Measurements from ENCODE around the gene GJD3.
"Not testable (repeated sequence)": the region's sequence is repeated elsewhere in the genome, so short reads cannot be mapped to it uniquely, and the experiment has no call there.

The GJD3 gene

GRCh38 chr17:40364121-40364861 is at the start of gene GJD3:
GJD3 (minus strand) TSS chr17:40364737; CDS start chr17:40363815, 922 bp downstream.
- no peak for DNase-seq

- DNase-seq, result not testable (repeated sequence)
Measured at GRCh38 chr17:40414312-40414711, 49.8 kb upstream of the GJD3 start.

GRCh38 chr17:40412880-40413279 is 48.3 kb upstream of the GJD3 start:
- no peak for DNase-seq

- DNase-seq, result no peak
Measured at GRCh38 chr17:40411821-40412220, 47.3 kb upstream of the GJD3 start.

- no peak for DNase-seq
Measured at GRCh38 chr17:40410082-40410481, 45.5 kb upstream of the GJD3 start.

- not testable (repeated sequence) for DNase-seq
Measured at GRCh38 chr17:40409540-40409939, 45.0 kb upstream of the GJD3 start.

- DNase-seq, result no peak
Measured at GRCh38 chr17:40407460-40407859, 42.9 kb upstream of the GJD3 start.

- DNase-seq, result no peak
Measured at GRCh38 chr17:40404003-40404402, 39.5 kb upstream of the GJD3 start.

GRCh38 chr17:40402668-40403067 is 38.1 kb upstream of the GJD3 start:
- DNase-seq, result no peak

GRCh38 chr17:40399185-40399584 is 34.6 kb upstream of the GJD3 start:
- peak; percentile 39 to 67 for DNase-seq

GRCh38 chr17:40386555-40386954 is 22.0 kb upstream of the GJD3 start:
- not testable (repeated sequence) for DNase-seq

- no peak for DNase-seq
Measured at GRCh38 chr17:40382251-40382650, 17.7 kb upstream of the GJD3 start.

GRCh38 chr17:40378966-40379365 is 14.4 kb upstream of the GJD3 start:
- DNase-seq, result no peak

GRCh38 chr17:40377832-40378231 is 13.3 kb upstream of the GJD3 start:
- no peak for DNase-seq

- not testable (repeated sequence) for DNase-seq
Measured at GRCh38 chr17:40376541-40376940, 12.0 kb upstream of the GJD3 start.

GRCh38 chr17:40375786-40376185 is 11.2 kb upstream of the GJD3 start:
- DNase-seq, result not testable (repeated sequence)

- DNase-seq, result no peak
Measured at GRCh38 chr17:40374821-40375498, 10.4 kb upstream of the GJD3 start.

- DNase-seq, result no peak
Measured at GRCh38 chr17:40373999-40374398, 9.5 kb upstream of the GJD3 start.

GRCh38 chr17:40373324-40373723 is 8.8 kb upstream of the GJD3 start:
- no peak for DNase-seq

GRCh38 chr17:40372644-40373043 is 8.1 kb upstream of the GJD3 start:
- not testable (repeated sequence) for DNase-seq

- no peak for DNase-seq
Measured at GRCh38 chr17:40372031-40372430, 7.5 kb upstream of the GJD3 start.

- peak; percentile 39 to 54 for DNase-seq
Measured at GRCh38 chr17:40371261-40371929, 6.9 kb upstream of the GJD3 start.

- no peak for DNase-seq
Measured at GRCh38 chr17:40369923-40370322, 5.4 kb upstream of the GJD3 start.

GRCh38 chr17:40367728-40368127 is 3.2 kb upstream of the GJD3 start:
- not testable (repeated sequence) for DNase-seq

Data from NCI-H526 (cell line).